SH-SY5Y (cell line): Measurements from ENCODE around the gene MTHFSD.

Experiments used
- GATA2 ChIP-seq: IDR thresholded peaks from 2 replicates; pipeline ENCODE4 v1.6.1; 2011; ENCODE audit warnings: mild to moderate bottlenecking, low read depth, low read length
- GATA3 ChIP-seq: IDR thresholded peaks from 2 replicates; pipeline ENCODE4 v1.6.1; 2011; ENCODE audit warnings: low read depth, mild to moderate bottlenecking, low read length, moderate library complexity

DNA sequence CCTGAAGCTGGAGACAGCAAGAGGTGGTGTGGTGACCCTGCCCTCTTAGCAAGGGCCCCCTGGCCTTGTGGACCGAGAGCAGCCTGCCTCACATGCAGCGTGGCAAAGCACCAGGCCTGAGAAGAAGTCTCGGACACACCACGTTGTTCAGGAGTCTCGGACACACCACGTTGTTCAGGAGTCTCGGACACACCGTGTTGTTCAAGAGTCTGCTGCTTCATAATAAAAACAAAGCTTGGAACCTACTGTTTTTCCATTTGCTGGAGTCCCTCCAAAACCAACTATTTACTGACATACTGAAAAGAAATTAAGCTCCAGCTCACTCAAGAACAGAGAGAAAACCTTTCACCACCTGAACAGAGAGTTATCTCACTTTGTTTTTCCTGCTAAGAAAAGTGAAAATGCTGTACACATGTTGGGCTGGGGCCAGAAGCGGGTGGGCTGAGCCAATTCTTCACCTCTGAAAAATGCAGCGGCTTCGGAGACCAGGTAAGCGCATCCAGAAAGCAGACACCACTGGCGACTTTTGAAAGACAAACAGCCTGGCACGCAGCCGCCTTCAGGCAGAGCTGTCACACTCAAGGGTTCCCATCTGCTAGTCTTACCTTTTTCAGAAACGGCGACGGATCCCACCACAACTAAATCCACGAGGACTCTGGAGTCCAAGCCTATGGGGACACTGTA lies 8.9 kb downstream of the MTHFSD start:
- TF ChIP-seq GATA3 (no peak), GATA2 (no peak)
